HG03175 (cell line): ENCODE results near the gene PEF1.

Experiments used
- ATAC-seq: cut with Tn5 transposase; IDR thresholded peaks from one replicate; pipeline ENCODE4 v1.9.1; 2021; ENCODE audit warnings: mild to moderate bottlenecking, moderate library complexity; ENCODE audit not compliant: unreplicated experiment

The PEF1 gene

GRCh38 chr1:31655756-31656155, 11.1 kb upstream of the PEF1 start:
- ATAC-seq, result no peak

GRCh38 chr1:31655104-31655503, 10.4 kb upstream of the PEF1 start:
- ATAC-seq, result no peak

GRCh38 chr1:31654474-31654776, 9.7 kb upstream of the PEF1 start:
- no peak for ATAC-seq

GRCh38 chr1:31653717-31654473, 9.2 kb upstream of the PEF1 start:
- ATAC-seq, result no peak

GRCh38 chr1:31652891-31653499, 8.3 kb upstream of the PEF1 start:
- no peak for ATAC-seq

GRCh38 chr1:31651766-31652165, 7.1 kb upstream of the PEF1 start:
- no peak for ATAC-seq

- no peak for ATAC-seq
Measured at GRCh38 chr1:31651089-31651420, 6.4 kb upstream of the PEF1 start.

GRCh38 chr1:31650161-31651088, 5.7 kb upstream of the PEF1 start:
- ATAC-seq, result no peak

- no peak for ATAC-seq
Measured at GRCh38 chr1:31648641-31649357, 4.1 kb upstream of the PEF1 start.

GRCh38 chr1:31648190-31648589, 3.5 kb upstream of the PEF1 start:
- no peak for ATAC-seq

- no peak for ATAC-seq
Measured at GRCh38 chr1:31647106-31647505, 2.4 kb upstream of the PEF1 start.

GRCh38 chr1:31646259-31646960, 1.7 kb upstream of the PEF1 start:
- no peak for ATAC-seq

- ATAC-seq, result no peak
Measured at GRCh38 chr1:31645274-31645568, 545 bp upstream of the PEF1 start.

- ATAC-seq, result no peak
Measured at GRCh38 chr1:31643976-31644559, 608 bp downstream of the PEF1 start.

GRCh38 chr1:31642897-31643296, 1.8 kb downstream of the PEF1 start:
- ATAC-seq, result no peak

- no peak for ATAC-seq
Measured at GRCh38 chr1:31642366-31642765, 2.3 kb downstream of the PEF1 start.

- no peak for ATAC-seq
Measured at GRCh38 chr1:31640964-31641363, 3.7 kb downstream of the PEF1 start.

- ATAC-seq, result no peak
Measured at GRCh38 chr1:31640179-31640578, 4.5 kb downstream of the PEF1 start.

- ATAC-seq, result no peak
Measured at GRCh38 chr1:31639543-31639942, 5.1 kb downstream of the PEF1 start.

GRCh38 chr1:31637915-31638673, 6.6 kb downstream of the PEF1 start:
- no peak for ATAC-seq
